GM19328 (cell line): ENCODE measurements around the gene PLCH2.

Experiments used
- ATAC-seq: cut with Tn5 transposase; IDR thresholded peaks from one replicate; pipeline ENCODE4 v1.9.1; 2021; ENCODE audit warnings: mild to moderate bottlenecking, moderate library complexity; ENCODE audit not compliant: unreplicated experiment

Gene PLCH2

GRCh38 chr1:2525920-2526823, 50.1 kb downstream of the PLCH2 start, which contains the start of gene PANK4:
TSS of gene PANK4 (minus strand) at chr1:2526596. CDS start at chr1:2526587, 9 bp downstream.
- ATAC-seq: peak; percentile 78

- peak; percentile 30 for ATAC-seq
Measured at GRCh38 chr1:2526824-2527555, 50.9 kb downstream of the PLCH2 start.

- no peak for ATAC-seq
Measured at GRCh38 chr1:2527556-2527860, 51.4 kb downstream of the PLCH2 start.

GRCh38 chr1:2528016-2528415, 51.9 kb downstream of the PLCH2 start:
- ATAC-seq: no peak

- ATAC-seq: no peak
Measured at GRCh38 chr1:2528611-2528965, 52.5 kb downstream of the PLCH2 start.

- no peak for ATAC-seq
Measured at GRCh38 chr1:2528966-2529783, 53.1 kb downstream of the PLCH2 start.

GRCh38 chr1:2529784-2530512, 53.9 kb downstream of the PLCH2 start, which contains the start of gene HES5:
TSS of gene HES5 (minus strand) at chr1:2530263. CDS start at chr1:2530164, 99 bp downstream.
- ATAC-seq: no peak

GRCh38 chr1:2530513-2531361, 54.6 kb downstream of the PLCH2 start:
- ATAC-seq: no peak

GRCh38 chr1:2532485-2533160, 56.5 kb downstream of the PLCH2 start:
- no peak for ATAC-seq

- no peak for ATAC-seq
Measured at GRCh38 chr1:2533365-2533764, 57.3 kb downstream of the PLCH2 start.

GRCh38 chr1:2534315-2534686, 58.2 kb downstream of the PLCH2 start:
- no peak for ATAC-seq

GRCh38 chr1:2534687-2535441, 58.8 kb downstream of the PLCH2 start:
- no peak for ATAC-seq

GRCh38 chr1:2535455-2535854, 59.4 kb downstream of the PLCH2 start:
- no peak for ATAC-seq

- ATAC-seq: no peak
Measured at GRCh38 chr1:2535981-2536380, 59.9 kb downstream of the PLCH2 start.

- ATAC-seq: no peak
Measured at GRCh38 chr1:2537784-2538115, 61.7 kb downstream of the PLCH2 start.

- ATAC-seq: no peak
Measured at GRCh38 chr1:2538376-2538775, 62.3 kb downstream of the PLCH2 start.

- ATAC-seq: no peak
Measured at GRCh38 chr1:2538872-2539271, 62.8 kb downstream of the PLCH2 start.

GRCh38 chr1:2539312-2539907, 63.3 kb downstream of the PLCH2 start:
- ATAC-seq: no peak
